Mammary epithelial cell (primary cell): Measurements from ENCODE around the gene SMC3.

Source experiments
- EZH2 ChIP-seq: IDR thresholded peaks from 2 replicates; pipeline ENCODE4 v1.6.1; 2012; ENCODE audit warnings: low read length, inconsistent platforms, borderline replicate concordance
- TF ChIP-seq, protein P1 (sequence below), 2 donors: IDR thresholded peaks in 1 of 2; conservative IDR thresholded peaks in 1 of 2; 2 replicates each; pipeline ENCODE4 v1.5.1; 2011 to 2012; ENCODE audit warnings: inconsistent platforms in 2 of 2, low read length in 2 of 2, mild to moderate bottlenecking in 2 of 2, control low read depth in 1 of 2, low read depth in 1 of 2; ENCODE audit not compliant: insufficient read depth in 1 of 2; ENCODE audit errors: extremely low read depth in 1 of 2

DNA sequence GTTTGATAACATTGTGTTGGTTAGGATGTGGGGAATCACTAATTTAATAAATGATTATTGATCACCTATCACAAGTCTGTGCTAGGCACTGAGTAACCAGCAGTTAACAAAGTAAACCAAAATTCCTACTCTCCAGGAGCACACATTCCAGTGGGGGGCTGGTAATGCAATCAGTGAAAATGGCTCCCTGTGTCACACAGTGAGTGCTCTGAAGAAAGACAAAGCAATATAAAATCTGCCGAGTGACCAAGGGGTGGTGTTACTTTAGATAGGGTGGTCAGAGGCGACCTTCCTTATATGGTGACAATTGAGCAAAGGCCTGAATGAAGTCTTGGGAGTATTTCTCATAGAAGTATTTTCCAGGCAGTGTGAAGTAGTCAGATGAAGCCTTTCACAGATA lies 13.6 kb upstream of the SMC3 start:
- no peak for TF ChIP-seq EZH2
- TF ChIP-seq, protein P1, sequence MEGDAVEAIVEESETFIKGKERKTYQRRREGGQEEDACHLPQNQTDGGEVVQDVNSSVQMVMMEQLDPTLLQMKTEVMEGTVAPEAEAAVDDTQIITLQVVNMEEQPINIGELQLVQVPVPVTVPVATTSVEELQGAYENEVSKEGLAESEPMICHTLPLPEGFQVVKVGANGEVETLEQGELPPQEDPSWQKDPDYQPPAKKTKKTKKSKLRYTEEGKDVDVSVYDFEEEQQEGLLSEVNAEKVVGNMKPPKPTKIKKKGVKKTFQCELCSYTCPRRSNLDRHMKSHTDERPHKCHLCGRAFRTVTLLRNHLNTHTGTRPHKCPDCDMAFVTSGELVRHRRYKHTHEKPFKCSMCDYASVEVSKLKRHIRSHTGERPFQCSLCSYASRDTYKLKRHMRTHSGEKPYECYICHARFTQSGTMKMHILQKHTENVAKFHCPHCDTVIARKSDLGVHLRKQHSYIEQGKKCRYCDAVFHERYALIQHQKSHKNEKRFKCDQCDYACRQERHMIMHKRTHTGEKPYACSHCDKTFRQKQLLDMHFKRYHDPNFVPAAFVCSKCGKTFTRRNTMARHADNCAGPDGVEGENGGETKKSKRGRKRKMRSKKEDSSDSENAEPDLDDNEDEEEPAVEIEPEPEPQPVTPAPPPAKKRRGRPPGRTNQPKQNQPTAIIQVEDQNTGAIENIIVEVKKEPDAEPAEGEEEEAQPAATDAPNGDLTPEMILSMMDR (conservative IDR thresholded peaks at IDR 0.05 in 1 of 2, IDR thresholded peaks at IDR 0.05 in 1 of 2; ENCODE audit: extremely low read depth in 1 of 2, insufficient read depth in 1 of 2, low read depth in 1 of 2, low read length in 2 of 2): no peak
